Measurements from ENCODE around the gene ELMOD3. TPM values are rescaled to one million over a fixed set of nuclear protein-coding genes. Genes with fewer than 3 reads are reported as not detected.

ELMOD3 gene
- polyA plus RNA-seq, 3 donors = 6.1 to 53.3 (median 7.2) TPM

DNA sequence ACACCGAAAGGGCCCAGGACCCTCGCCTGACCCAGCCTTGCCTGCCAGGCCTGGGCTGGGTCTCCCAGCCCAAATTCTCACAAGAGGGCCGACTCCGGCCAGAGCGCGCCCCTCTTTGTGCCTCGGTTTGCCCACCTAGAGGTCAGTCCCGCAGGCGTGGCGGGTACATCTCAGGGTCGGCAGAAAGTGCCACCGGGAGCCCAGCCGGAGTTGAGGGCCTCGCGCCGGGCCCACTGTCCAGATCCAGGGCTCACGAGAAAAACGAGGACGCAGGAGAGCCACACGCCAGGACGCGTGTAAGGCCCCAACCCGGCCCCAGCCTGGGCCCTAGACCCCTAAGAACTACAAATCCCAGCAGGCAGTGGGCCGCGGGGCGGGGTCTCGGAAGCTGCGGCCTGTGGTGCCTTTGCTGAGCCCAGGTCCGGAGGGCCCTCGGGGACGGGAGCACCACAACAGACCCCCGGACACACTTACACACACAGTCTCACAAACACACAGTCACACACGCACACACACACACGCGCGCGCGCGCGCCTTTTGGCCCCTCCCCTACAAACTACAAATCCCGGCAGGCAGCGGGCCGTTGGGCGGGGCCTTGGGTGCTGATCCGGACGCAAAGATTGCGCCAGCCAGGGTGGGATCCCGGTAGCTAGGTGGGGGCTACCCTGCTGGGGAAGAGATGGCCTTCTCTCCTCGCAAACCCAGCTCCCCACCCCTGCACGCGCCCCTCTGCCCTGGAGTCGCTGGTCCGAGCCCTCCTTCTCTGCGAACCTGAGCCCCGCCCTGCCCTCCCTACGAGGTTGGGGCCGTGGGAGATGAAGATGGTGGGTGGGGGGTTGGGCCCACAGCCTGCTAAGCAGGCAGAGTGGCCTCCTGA lies 63.8 kb downstream of the ELMOD3 start, which contains the start of gene SH2D6:
TSS of gene SH2D6 (plus strand) at position 583 of the 877 bp plus-strand sequence. CDS start 10,752 bp downstream, outside the sequence.
- no peaks in the 10 kb centered on the region for H3K27me3 ChIP-seq (ENCODE audit: control insufficient read depth in 2 of 2, insufficient read depth in 2 of 2, low read length in 2 of 2)
- H3K4me1 ChIP-seq (ENCODE audit: control insufficient read depth in 1 of 2, insufficient read depth in 2 of 2, low read length in 2 of 2) = peaks cover 63 to 80% of the 10 kb centered on the region in 2 donors
- H3K9ac ChIP-seq (ENCODE audit: insufficient read depth, low read length, poor library complexity, severe bottlenecking) = peak within 1 kb of the TSS; percentile 75
- H3K9me3 ChIP-seq (replicated peaks in 1 of 2; ENCODE audit: control insufficient read depth in 1 of 2, insufficient read depth in 1 of 2, low read length in 2 of 2) = no peaks in the 10 kb centered on the region
- intact Hi-C loops (cut with micrococcal nuclease) = loop anchor here in 1 of 2 donors (10.0 kb wide), 2 partner anchors 196 to 1146 kb away; partner anchors contain the start of genes C2orf68, CHMP3 and USP39
- peaks cover 0 to 6% of the 10 kb centered on the region in 2 donors for H3K36me3 Mint-ChIP-seq
- peak within 1 kb of the TSS; percentile 60 to 91 for H3K27ac ChIP-seq (ENCODE audit: low read depth in 1 of 2, low read length in 2 of 2)
- H3K4me3 Mint-ChIP-seq = peak within 1 kb of the TSS; percentile 85 to 96
- peak; percentile 74 to 79 (median 77) for DNase-seq
- peaks cover under 1 to 1% (median 1%) of the 10 kb centered on the region in 3 donors for H3K27me3 Mint-ChIP-seq (ENCODE audit: low read depth in 3 of 3)
- peak within 1 kb of the TSS; percentile 81 to 98 (median 96) for H3K27ac Mint-ChIP-seq
- peak within 1 kb of the TSS; percentile 94 for H3K4me2 ChIP-seq (replicated peaks; ENCODE audit: extremely low read depth, low read length, poor library complexity, severe bottlenecking)
- no peaks in the 10 kb centered on the region for H4K20me1 ChIP-seq (ENCODE audit: insufficient read depth, low read length)
- H3K36me3 ChIP-seq (replicated peaks in 1 of 2; ENCODE audit: control insufficient read depth in 1 of 2, insufficient read depth in 2 of 2, low read length in 2 of 2) = no peaks in the 10 kb centered on the region
- H2AFZ ChIP-seq (ENCODE audit: insufficient read depth, low read depth, low read length, poor library complexity, severe bottlenecking) = peak within 1 kb of the TSS; percentile 95
- TF ChIP-seq, protein P1, sequence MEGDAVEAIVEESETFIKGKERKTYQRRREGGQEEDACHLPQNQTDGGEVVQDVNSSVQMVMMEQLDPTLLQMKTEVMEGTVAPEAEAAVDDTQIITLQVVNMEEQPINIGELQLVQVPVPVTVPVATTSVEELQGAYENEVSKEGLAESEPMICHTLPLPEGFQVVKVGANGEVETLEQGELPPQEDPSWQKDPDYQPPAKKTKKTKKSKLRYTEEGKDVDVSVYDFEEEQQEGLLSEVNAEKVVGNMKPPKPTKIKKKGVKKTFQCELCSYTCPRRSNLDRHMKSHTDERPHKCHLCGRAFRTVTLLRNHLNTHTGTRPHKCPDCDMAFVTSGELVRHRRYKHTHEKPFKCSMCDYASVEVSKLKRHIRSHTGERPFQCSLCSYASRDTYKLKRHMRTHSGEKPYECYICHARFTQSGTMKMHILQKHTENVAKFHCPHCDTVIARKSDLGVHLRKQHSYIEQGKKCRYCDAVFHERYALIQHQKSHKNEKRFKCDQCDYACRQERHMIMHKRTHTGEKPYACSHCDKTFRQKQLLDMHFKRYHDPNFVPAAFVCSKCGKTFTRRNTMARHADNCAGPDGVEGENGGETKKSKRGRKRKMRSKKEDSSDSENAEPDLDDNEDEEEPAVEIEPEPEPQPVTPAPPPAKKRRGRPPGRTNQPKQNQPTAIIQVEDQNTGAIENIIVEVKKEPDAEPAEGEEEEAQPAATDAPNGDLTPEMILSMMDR (IDR thresholded peaks at IDR 0.05) = no peak
- peaks cover 8% of the 10 kb centered on the region for H3K79me2 ChIP-seq (ENCODE audit: insufficient read depth, low read length)
- H3K4me3 ChIP-seq (replicated peaks in 1 of 3; ENCODE audit: low read depth in 2 of 3, low read length in 3 of 3) = peak within 1 kb of the TSS; percentile 68 to 95 (median 76)
- H3K9me3 Mint-ChIP-seq = peaks cover 0 to 2% (median 0%) of the 10 kb centered on the region in 7 donors
- H3K4me1 Mint-ChIP-seq = peaks cover 69% of the 10 kb centered on the region
- WGBS (ENCODE audit: insufficient coverage) = 23% methylated on average over 42 of the region's 57 CpGs

GRCh38 chr2:85419009-85419675 lies 64.6 kb downstream of the ELMOD3 start:
- Histone ChIP-seq H4K20me1 (ENCODE audit: insufficient read depth, low read length) (no peaks in the 10 kb centered on the region), H2AFZ (ENCODE audit: insufficient read depth, low read depth, low read length, poor library complexity, severe bottlenecking) (peak overlapping the region; percentile 95), H3K27ac (ENCODE audit: low read depth in 1 of 2, low read length in 2 of 2) (peak overlapping the region; percentile 60 to 91), H3K4me2 (replicated peaks; ENCODE audit: extremely low read depth, low read length, poor library complexity, severe bottlenecking) (peak overlapping the region; percentile 94), H3K9ac (ENCODE audit: insufficient read depth, low read length, poor library complexity, severe bottlenecking) (peak overlapping the region; percentile 75), H3K27me3 (ENCODE audit: control insufficient read depth in 2 of 2, insufficient read depth in 2 of 2, low read length in 2 of 2) (no peaks in the 10 kb centered on the region), H3K9me3 (replicated peaks in 1 of 2; ENCODE audit: control insufficient read depth in 1 of 2, insufficient read depth in 1 of 2, low read length in 2 of 2) (no peaks in the 10 kb centered on the region), H3K79me2 (ENCODE audit: insufficient read depth, low read length) (peaks cover 8% of the 10 kb centered on the region), H3K4me1 (ENCODE audit: control insufficient read depth in 1 of 2, insufficient read depth in 2 of 2, low read length in 2 of 2) (peaks cover 56 to 72% of the 10 kb centered on the region in 2 donors), H3K4me3 (replicated peaks in 1 of 3; ENCODE audit: low read depth in 2 of 3, low read length in 3 of 3) (peak overlapping the region; percentile 68 to 95 (median 76)), H3K36me3 (replicated peaks in 1 of 2; ENCODE audit: control insufficient read depth in 1 of 2, insufficient read depth in 2 of 2, low read length in 2 of 2) (no peaks in the 10 kb centered on the region)
- DNase-seq = peak in 1 of 3 donors; percentile 5
- intact Hi-C loops (cut with micrococcal nuclease) = loop anchor here in 1 of 2 donors (10.0 kb wide), 2 partner anchors 196 to 1146 kb away; partner anchors contain the start of genes C2orf68, CHMP3 and USP39
- 85% methylated on average over 8 of the region's 17 CpGs for WGBS (ENCODE audit: insufficient coverage)
- peaks cover 0 to 3% (median 0%) of the 10 kb centered on the region in 3 donors for H3K27me3 Mint-ChIP-seq (ENCODE audit: low read depth in 3 of 3)
- peaks cover 68% of the 10 kb centered on the region for H3K4me1 Mint-ChIP-seq
- peaks cover 0 to 6% of the 10 kb centered on the region in 2 donors for H3K36me3 Mint-ChIP-seq
- TF ChIP-seq, protein P1 (IDR thresholded peaks at IDR 0.05) = no peak
- H3K4me3 Mint-ChIP-seq = peak overlapping the region; percentile 85 to 96
- peaks cover 0 to 2% (median 0%) of the 10 kb centered on the region in 7 donors for H3K9me3 Mint-ChIP-seq
- H3K27ac Mint-ChIP-seq = peak overlapping the region; percentile 77 to 98 (median 94)
